Left ventricle myocardium superior (tissue), 1 donor: ENCODE results near the gene TMEM62. TPM values are rescaled to one million over a fixed set of nuclear protein-coding genes. Genes with fewer than 3 reads are reported as not detected.

Experiments used
- ATAC-seq: fragments of 200-7000 bp; cut with Tn5 transposase; one replicate; pipeline ENCODE4 v1.9.1; 2020; ENCODE audit warnings: mild to moderate bottlenecking, moderate library complexity
- DNase-seq: peaks from one replicate; pipeline ENCODE4 v3.0.0-alpha.2; 2020
- intact Hi-C: fragments of 100-400 bp; cut with micrococcal nuclease; formaldehyde crosslinking; loops from one replicate; pipeline ENCODE4 v1.11.0; 2022
- long read RNA-seq: library from polyadenylated mRNA; unstranded; transcript quantifications from one replicate; pipeline ENCODE4 v2.0.0, GENCODE V29; 2021
- total RNA-seq: library from RNA; stranded (reverse); fragmentation: NEBNext Ultra II Directional; extraction: Animal tissue kit (Norgen Biotek cat#: 25700); gene quantifications from one replicate; pipeline ENCODE4 v1.2.1, GENCODE V29; 2021
- donor health status: DM: no; HTN: yes; CAD: no; lungs with severe emphysema.

TMEM62 gene
- 11.6 TPM for total RNA-seq
- long read RNA-seq, partial matches to known transcripts = 1 of 6 reads
- long read RNA-seq, other reads (novel, unspliced or antisense) = 0 of 6 reads

- intact Hi-C loops = no loop called here
- DNase-seq (peak; percentile 87), ATAC-seq (peak; percentile 95)
These were observed at the start of gene TMEM62 for GRCh38 chr15:43133430-43134156. Gene TMEM62 (plus strand): TSS chr15:43133586. CDS start chr15:43133803, 217 bp downstream.

GRCh38 chr15:43085921-43086320 lies 47.5 kb upstream of the TMEM62 start:
- ATAC-seq (no peak), DNase-seq (no peak)
- intact Hi-C loops = no loop called here

- intact Hi-C loops = no loop called here
- no peak for ATAC-seq
- no peak for DNase-seq
These were observed 46.8 kb upstream of the TMEM62 start for GRCh38 chr15:43086551-43086950.

- intact Hi-C loops = no loop called here
- no peak for DNase-seq
These were observed 41.5 kb upstream of the TMEM62 start for GRCh38 chr15:43091859-43092258.

GRCh38 chr15:43093026-43093425 lies 40.4 kb upstream of the TMEM62 start:
- ATAC-seq (no peak), DNase-seq (no peak)
- intact Hi-C loops = no loop called here

More at GRCh38 chr15:43091859-43092258, 41.5 kb upstream of the TMEM62 start:
- no peak for ATAC-seq

- DNase-seq (no peak), ATAC-seq (no peak)
- intact Hi-C loops = no loop called here
These were observed 38.9 kb upstream of the TMEM62 start for GRCh38 chr15:43094416-43095030.

- peak; percentile 28 for ATAC-seq
- intact Hi-C loops = no loop called here
- no peak for DNase-seq
These were observed 38.1 kb upstream of the TMEM62 start for GRCh38 chr15:43095243-43095642.

GRCh38 chr15:43095708-43096347 lies 37.6 kb upstream of the TMEM62 start:
- DNase-seq = no peak
- ATAC-seq = no peak
- intact Hi-C loops = no loop called here

- DNase-seq (no peak), ATAC-seq (no peak)
- intact Hi-C loops = no loop called here
These were observed 37.0 kb upstream of the TMEM62 start for GRCh38 chr15:43096411-43096810.

- ATAC-seq = no peak
- intact Hi-C loops = no loop called here
- no peak for DNase-seq
These were observed 34.1 kb upstream of the TMEM62 start for GRCh38 chr15:43099105-43099845.

- ATAC-seq (no peak), DNase-seq (no peak)
- intact Hi-C loops = no loop called here
These were observed 32.4 kb upstream of the TMEM62 start for GRCh38 chr15:43100971-43101370.

- intact Hi-C loops = no loop called here
- no peak for ATAC-seq
- DNase-seq = no peak
These were observed 31.2 kb upstream of the TMEM62 start for GRCh38 chr15:43102187-43102586.

GRCh38 chr15:43103907-43104306 lies 29.5 kb upstream of the TMEM62 start:
- DNase-seq (no peak), ATAC-seq (no peak)
- intact Hi-C loops = no loop called here

- intact Hi-C loops = no loop called here
- ATAC-seq (no peak), DNase-seq (no peak)
These were observed 29.0 kb upstream of the TMEM62 start for GRCh38 chr15:43104426-43104825.

GRCh38 chr15:43105077-43105736 lies 28.2 kb upstream of the TMEM62 start:
- intact Hi-C loops = no loop called here
- DNase-seq = no peak
- peak; percentile 42 for ATAC-seq

GRCh38 chr15:43105778-43106485 lies 27.5 kb upstream of the TMEM62 start, which contains the start of gene UBR1:
Gene UBR1 (minus strand): TSS chr15:43106038. CDS start chr15:43106022, 16 bp downstream.
- intact Hi-C loops = no loop called here
- ATAC-seq = peak; percentile 99

GRCh38 chr15:43106486-43106829 lies 26.9 kb upstream of the TMEM62 start:
- ATAC-seq (no peak), DNase-seq (no peak)
- intact Hi-C loops = no loop called here

More at GRCh38 chr15:43105778-43106485, 27.5 kb upstream of the TMEM62 start, which contains the start of gene UBR1:
- DNase-seq = peak; percentile 92

- ATAC-seq = no peak
- intact Hi-C loops = no loop called here
- no peak for DNase-seq
These were observed 25.6 kb upstream of the TMEM62 start for GRCh38 chr15:43107751-43108150.
